Astrocyte (in vitro differentiated cells and primary cell): ENCODE results near the gene DCC.

Experiments used
- EZH2 ChIP-seq: IDR thresholded peaks from 2 replicates; pipeline ENCODE4 v1.6.1; 2012; ENCODE audit warnings: mild to moderate bottlenecking, low read length, inconsistent platforms; ENCODE audit not compliant: insufficient read depth
- TF ChIP-seq, protein P1 (sequence below): IDR thresholded peaks from 2 replicates; pipeline ENCODE4 v1.5.1; 2011; ENCODE audit warnings: low read depth, mild to moderate bottlenecking, inconsistent platforms, low read length, moderate library complexity; ENCODE audit not compliant: insufficient read depth

DNA sequence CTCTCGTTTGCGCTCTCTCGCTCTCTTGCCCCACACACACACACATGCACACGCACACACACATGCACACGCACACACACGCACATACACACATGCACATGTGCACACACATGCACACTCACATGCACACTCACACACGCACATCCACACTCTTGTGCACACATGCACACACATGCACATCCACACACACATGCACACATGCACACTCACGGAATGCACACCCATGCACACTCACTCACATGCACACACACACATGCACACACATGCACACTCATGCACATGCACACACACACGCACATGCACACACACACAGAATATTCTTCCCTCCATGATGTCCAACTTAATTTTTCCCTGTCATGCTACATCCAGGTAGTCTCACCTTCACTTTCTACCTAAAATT lies 360.1 kb downstream of the DCC start:
- TF ChIP-seq, protein P1, sequence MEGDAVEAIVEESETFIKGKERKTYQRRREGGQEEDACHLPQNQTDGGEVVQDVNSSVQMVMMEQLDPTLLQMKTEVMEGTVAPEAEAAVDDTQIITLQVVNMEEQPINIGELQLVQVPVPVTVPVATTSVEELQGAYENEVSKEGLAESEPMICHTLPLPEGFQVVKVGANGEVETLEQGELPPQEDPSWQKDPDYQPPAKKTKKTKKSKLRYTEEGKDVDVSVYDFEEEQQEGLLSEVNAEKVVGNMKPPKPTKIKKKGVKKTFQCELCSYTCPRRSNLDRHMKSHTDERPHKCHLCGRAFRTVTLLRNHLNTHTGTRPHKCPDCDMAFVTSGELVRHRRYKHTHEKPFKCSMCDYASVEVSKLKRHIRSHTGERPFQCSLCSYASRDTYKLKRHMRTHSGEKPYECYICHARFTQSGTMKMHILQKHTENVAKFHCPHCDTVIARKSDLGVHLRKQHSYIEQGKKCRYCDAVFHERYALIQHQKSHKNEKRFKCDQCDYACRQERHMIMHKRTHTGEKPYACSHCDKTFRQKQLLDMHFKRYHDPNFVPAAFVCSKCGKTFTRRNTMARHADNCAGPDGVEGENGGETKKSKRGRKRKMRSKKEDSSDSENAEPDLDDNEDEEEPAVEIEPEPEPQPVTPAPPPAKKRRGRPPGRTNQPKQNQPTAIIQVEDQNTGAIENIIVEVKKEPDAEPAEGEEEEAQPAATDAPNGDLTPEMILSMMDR = no peak
- TF ChIP-seq EZH2 = no peak
